A549 (cell line): Measurements from ENCODE around the gene PRMT5.

Source experiments
- EP300 ChIP-seq, 2 experiments: fragments of >200 bp; sonication (Bioruptor Twin); formaldehyde crosslinking; IDR thresholded peaks; 2 replicates in 1 of 2; 3 replicates in 1 of 2; pipeline ENCODE4 v1.6.1; 2016 to 2017
- POLR2A ChIP-seq: IDR thresholded peaks from 2 replicates; pipeline ENCODE4 v1.6.1; 2012; ENCODE audit warnings: mild to moderate bottlenecking, low read length
- USF2 ChIP-seq: fragments of 450-650 bp; IDR thresholded peaks from 2 replicates; pipeline ENCODE4 v1.6.1; 2014; ENCODE audit warnings: antibody characterized with exemption
- TF ChIP-seq, protein P1 (sequence below): fragments of >200 bp; sonication (Bioruptor Twin); formaldehyde crosslinking; IDR thresholded peaks from 3 replicates; pipeline ENCODE4 v1.5.1; 2016

- TF ChIP-seq, protein P1, sequence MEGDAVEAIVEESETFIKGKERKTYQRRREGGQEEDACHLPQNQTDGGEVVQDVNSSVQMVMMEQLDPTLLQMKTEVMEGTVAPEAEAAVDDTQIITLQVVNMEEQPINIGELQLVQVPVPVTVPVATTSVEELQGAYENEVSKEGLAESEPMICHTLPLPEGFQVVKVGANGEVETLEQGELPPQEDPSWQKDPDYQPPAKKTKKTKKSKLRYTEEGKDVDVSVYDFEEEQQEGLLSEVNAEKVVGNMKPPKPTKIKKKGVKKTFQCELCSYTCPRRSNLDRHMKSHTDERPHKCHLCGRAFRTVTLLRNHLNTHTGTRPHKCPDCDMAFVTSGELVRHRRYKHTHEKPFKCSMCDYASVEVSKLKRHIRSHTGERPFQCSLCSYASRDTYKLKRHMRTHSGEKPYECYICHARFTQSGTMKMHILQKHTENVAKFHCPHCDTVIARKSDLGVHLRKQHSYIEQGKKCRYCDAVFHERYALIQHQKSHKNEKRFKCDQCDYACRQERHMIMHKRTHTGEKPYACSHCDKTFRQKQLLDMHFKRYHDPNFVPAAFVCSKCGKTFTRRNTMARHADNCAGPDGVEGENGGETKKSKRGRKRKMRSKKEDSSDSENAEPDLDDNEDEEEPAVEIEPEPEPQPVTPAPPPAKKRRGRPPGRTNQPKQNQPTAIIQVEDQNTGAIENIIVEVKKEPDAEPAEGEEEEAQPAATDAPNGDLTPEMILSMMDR, result no peak
- TF ChIP-seq EP300 (IDR thresholded peaks at IDR 0.05) (no peak), POLR2A (no peak), USF2 (no peak)
These were observed 5.4 kb downstream of the PRMT5 start for GRCh38 chr14:22923746-22924145.
